Spleen (tissue), 7 donors: ENCODE measurements around the gene NGFR.

Source experiments
- POLR2A ChIP-seq, 3 donors: fragments of 450-650 bp; IDR thresholded peaks; one replicate each; pipeline ENCODE4 v1.5.1; 2017; ENCODE audit warnings: antibody characterized with exemption in 3 of 3, mild to moderate bottlenecking in 1 of 3
- TF ChIP-seq, protein P1 (sequence below), 11 experiments: fragments of 200-600 bp in 7 of 11; fragments of 450-650 bp in 4 of 11; sonication (generic) in 4 of 11; IDR thresholded peaks in 8 of 11; conservative IDR thresholded peaks in 3 of 11; 1 replicate in 7 of 11; 2 replicates in 4 of 11; pipeline versions ENCODE4 v1.4.0 to v1.8.0; 2016 to 2021; ENCODE audit warnings: antibody characterized with exemption in 11 of 11, inconsistent platforms in 4 of 11, mild to moderate bottlenecking in 1 of 11
- donor health status: DM: no; HTN: no; CAD: no; lungs with moderate emphysema.
- donor health status: DM: no; HTN: no; CAD: no.
- donor health status: DM: no; HTN: no; CAD: no.

DNA sequence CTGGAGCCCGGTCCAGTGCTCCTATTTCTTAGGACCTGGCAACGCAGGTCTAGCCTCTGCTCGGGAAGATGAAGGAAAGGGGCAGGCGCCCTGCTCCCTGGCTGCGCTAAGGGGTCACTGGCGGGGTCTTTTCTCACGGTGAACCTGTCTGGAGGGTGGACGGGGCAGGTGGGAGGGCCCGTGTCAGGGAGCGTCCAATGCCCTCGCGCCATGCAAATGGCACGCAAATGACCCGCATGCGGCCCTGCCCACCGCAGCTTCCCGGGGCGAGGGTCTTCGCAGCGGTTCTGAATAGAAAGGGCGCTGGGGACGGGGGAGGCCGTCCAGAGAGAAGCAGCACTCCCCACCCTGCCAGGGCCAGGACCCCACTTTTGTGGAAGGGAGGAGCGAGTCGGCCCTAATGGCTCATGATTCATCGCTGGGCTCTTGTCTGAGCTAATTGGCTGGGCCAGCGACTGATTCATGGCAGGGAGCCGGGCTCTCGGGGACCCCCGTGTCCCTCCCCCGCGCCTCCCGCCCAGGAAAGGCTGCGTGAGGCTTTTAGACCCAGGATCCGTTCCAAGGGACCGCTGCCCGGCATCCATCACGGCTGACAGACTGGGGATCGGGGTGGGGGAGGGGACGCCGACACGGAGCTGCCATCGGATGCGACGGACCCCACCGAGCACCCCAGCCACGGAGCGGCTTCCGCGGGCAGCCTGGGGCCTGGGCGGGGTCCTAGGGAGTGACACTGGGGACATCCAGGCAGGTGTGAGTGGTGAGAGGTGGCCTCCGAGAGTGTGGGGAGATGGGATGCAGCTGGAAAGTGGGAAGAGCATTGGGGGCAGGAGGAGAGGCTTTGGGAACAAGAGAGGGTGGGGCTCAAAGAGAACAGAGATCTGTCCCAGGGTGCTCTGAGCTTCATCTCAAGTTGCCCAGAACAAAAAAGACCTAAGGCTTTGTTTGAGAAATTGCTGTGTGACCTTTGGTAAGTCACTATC lies 25.0 kb upstream of the NGFR start:
- TF ChIP-seq, protein P1, sequence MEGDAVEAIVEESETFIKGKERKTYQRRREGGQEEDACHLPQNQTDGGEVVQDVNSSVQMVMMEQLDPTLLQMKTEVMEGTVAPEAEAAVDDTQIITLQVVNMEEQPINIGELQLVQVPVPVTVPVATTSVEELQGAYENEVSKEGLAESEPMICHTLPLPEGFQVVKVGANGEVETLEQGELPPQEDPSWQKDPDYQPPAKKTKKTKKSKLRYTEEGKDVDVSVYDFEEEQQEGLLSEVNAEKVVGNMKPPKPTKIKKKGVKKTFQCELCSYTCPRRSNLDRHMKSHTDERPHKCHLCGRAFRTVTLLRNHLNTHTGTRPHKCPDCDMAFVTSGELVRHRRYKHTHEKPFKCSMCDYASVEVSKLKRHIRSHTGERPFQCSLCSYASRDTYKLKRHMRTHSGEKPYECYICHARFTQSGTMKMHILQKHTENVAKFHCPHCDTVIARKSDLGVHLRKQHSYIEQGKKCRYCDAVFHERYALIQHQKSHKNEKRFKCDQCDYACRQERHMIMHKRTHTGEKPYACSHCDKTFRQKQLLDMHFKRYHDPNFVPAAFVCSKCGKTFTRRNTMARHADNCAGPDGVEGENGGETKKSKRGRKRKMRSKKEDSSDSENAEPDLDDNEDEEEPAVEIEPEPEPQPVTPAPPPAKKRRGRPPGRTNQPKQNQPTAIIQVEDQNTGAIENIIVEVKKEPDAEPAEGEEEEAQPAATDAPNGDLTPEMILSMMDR (IDR thresholded peaks at IDR 0.05 in 8 of 11, conservative IDR thresholded peaks at IDR 0.05 in 3 of 11) = no peak
- no peak for TF ChIP-seq POLR2A (IDR thresholded peaks at IDR 0.05)
